Esophagus muscularis mucosa (tissue), 4 donors: ENCODE results near the gene DAPK2.

Experiments used
- EP300 ChIP-seq: sonication (generic); formaldehyde crosslinking; IDR thresholded peaks from one replicate; pipeline ENCODE4 v1.6.1; 2017; ENCODE audit warnings: antibody characterized with exemption
- POLR2A ChIP-seq: fragments of 450-650 bp; IDR thresholded peaks from one replicate; pipeline ENCODE4 v1.6.1; 2017; ENCODE audit warnings: antibody characterized with exemption, moderate library complexity, mild to moderate bottlenecking, low read depth
- POLR2AphosphoS5 ChIP-seq, 2 donors: sonication (generic); formaldehyde crosslinking; IDR thresholded peaks; one replicate each; pipeline ENCODE4 v1.6.1; 2017; ENCODE audit warnings: antibody characterized with exemption in 2 of 2
- TF ChIP-seq, protein P1 (sequence below), 3 experiments: fragments of 200-600 bp in 2 of 3; fragments of 450-650 bp in 1 of 3; sonication (generic) in 2 of 3; IDR thresholded peaks; one replicate each; pipeline ENCODE4 v1.5.1; 2017 to 2019; ENCODE audit warnings: antibody characterized with exemption in 3 of 3, mild to moderate bottlenecking in 2 of 3, moderate library complexity in 1 of 3

DNA sequence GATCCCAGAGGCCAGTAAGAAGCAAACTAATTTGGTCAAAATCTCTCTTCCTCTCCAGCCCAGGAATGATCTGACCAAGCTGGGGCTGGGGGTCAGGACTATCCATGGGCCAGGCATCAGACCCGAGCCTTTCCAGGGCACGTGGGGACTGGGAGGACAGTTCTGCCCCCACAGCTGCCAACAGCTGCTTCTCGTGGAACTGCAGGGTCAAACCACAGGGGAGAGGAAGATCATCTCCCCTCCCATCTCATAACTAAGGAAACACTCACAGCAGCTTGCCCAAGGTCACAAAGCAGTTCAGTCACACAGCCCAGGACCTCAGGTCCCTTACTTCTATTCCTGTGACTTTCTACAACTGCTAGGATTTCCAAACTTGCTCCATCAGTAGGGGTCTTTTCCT, 47.1 kb downstream of the DAPK2 start:
- TF ChIP-seq, protein P1, sequence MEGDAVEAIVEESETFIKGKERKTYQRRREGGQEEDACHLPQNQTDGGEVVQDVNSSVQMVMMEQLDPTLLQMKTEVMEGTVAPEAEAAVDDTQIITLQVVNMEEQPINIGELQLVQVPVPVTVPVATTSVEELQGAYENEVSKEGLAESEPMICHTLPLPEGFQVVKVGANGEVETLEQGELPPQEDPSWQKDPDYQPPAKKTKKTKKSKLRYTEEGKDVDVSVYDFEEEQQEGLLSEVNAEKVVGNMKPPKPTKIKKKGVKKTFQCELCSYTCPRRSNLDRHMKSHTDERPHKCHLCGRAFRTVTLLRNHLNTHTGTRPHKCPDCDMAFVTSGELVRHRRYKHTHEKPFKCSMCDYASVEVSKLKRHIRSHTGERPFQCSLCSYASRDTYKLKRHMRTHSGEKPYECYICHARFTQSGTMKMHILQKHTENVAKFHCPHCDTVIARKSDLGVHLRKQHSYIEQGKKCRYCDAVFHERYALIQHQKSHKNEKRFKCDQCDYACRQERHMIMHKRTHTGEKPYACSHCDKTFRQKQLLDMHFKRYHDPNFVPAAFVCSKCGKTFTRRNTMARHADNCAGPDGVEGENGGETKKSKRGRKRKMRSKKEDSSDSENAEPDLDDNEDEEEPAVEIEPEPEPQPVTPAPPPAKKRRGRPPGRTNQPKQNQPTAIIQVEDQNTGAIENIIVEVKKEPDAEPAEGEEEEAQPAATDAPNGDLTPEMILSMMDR (IDR thresholded peaks at IDR 0.05): no peak
- TF ChIP-seq POLR2AphosphoS5 (IDR thresholded peaks at IDR 0.05): peak in 1 of 2 donors; percentile 10
- no peak for TF ChIP-seq POLR2A
- TF ChIP-seq EP300: no peak
